GM10248 (cell line): ENCODE data around the gene CYP2E1.
"Not testable (repeated sequence)": the region's sequence is repeated elsewhere in the genome, so short reads cannot be mapped to it uniquely, and the experiment has no call there.

Experiments
- CTCF ChIA-PET: fragments of 300-600 bp; sonication (Branson Sonifier 250); formaldehyde crosslinking; extraction: SDS; loops from one replicate; lab custom pipeline; 2021; ENCODE audit warnings: antibody characterized with exemption; lab: Yijun Ruan, JAX
- POLR2A ChIA-PET: fragments of 350-650 bp; sonication (Branson Sonifier 250); formaldehyde crosslinking; extraction: SDS; loops from one replicate; lab custom pipeline; 2020; ENCODE audit warnings: antibody characterized with exemption; lab: Yijun Ruan, JAX
- DNase-seq: peaks from one replicate; pipeline ENCODE4 v3.0.0; 2012; ENCODE audit errors: extremely low spot score

CYP2E1 gene

GRCh38 chr10:133577037-133577436 lies 49.9 kb downstream of the CYP2E1 start:
- POLR2A ChIA-PET, DNase-seq, CTCF ChIA-PET: not testable (repeated sequence)
